Lower leg skin (tissue), 3 donors: ENCODE results near the gene CEP55.

Experiments used
- POLR2A ChIP-seq, 2 donors: fragments of 450-650 bp; IDR thresholded peaks; one replicate each; pipeline ENCODE4 v1.6.1; 2016 to 2017; ENCODE audit warnings: antibody characterized with exemption in 2 of 2, mild to moderate bottlenecking in 1 of 2, moderate library complexity in 1 of 2
- TF ChIP-seq, protein P1 (sequence below), 3 donors: fragments of 450-650 bp; IDR thresholded peaks; one replicate each; pipeline ENCODE4 v1.5.1; 2016; ENCODE audit warnings: antibody characterized with exemption in 3 of 3, mild to moderate bottlenecking in 3 of 3, moderate library complexity in 2 of 3

DNA sequence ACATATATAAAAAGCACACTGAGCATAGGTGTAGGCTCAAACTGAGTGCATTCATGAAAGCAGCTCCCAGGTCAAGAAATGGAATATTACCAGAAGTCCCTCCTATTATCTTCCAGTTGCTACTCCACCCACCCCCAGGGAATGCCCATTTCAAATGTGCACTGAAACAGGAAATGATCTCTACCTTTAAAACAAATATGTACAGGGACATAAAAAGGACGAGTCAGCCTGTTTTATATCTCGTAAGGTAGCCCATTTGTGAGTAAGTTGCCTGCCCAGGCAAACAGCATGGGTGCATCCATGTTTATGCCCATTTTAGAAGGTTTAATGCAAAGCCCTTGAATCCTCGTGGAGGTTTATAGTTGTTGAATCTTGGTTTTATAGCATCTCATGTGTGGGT lies 80.5 kb downstream of the CEP55 start:
- TF ChIP-seq, protein P1, sequence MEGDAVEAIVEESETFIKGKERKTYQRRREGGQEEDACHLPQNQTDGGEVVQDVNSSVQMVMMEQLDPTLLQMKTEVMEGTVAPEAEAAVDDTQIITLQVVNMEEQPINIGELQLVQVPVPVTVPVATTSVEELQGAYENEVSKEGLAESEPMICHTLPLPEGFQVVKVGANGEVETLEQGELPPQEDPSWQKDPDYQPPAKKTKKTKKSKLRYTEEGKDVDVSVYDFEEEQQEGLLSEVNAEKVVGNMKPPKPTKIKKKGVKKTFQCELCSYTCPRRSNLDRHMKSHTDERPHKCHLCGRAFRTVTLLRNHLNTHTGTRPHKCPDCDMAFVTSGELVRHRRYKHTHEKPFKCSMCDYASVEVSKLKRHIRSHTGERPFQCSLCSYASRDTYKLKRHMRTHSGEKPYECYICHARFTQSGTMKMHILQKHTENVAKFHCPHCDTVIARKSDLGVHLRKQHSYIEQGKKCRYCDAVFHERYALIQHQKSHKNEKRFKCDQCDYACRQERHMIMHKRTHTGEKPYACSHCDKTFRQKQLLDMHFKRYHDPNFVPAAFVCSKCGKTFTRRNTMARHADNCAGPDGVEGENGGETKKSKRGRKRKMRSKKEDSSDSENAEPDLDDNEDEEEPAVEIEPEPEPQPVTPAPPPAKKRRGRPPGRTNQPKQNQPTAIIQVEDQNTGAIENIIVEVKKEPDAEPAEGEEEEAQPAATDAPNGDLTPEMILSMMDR (IDR thresholded peaks at IDR 0.05), result no peak
- TF ChIP-seq POLR2A (IDR thresholded peaks at IDR 0.05), result no peak
